GM12873 (cell line): Measurements from ENCODE around the gene WNT8B.

Experiments
- CTCF ChIP-seq: IDR thresholded peaks from 2 replicates; pipeline ENCODE4 v1.5.1; 2012; ENCODE audit warnings: low read depth, mild to moderate bottlenecking, moderate library complexity, low read length, control low read depth; ENCODE audit not compliant: insufficient read depth; ENCODE audit errors: missing control alignments

The WNT8B gene

GRCh38 chr10:100462709-100463108, at the start of gene WNT8B:
WNT8B (plus strand) TSS chr10:100463009; CDS start chr10:100463169, 160 bp downstream.
- TF ChIP-seq CTCF = no peak

- TF ChIP-seq CTCF = no peak
Observed at GRCh38 chr10:100413173-100413572, 49.6 kb upstream of the WNT8B start.

- TF ChIP-seq CTCF = no peak
Observed at GRCh38 chr10:100419911-100420449, 42.8 kb upstream of the WNT8B start.

GRCh38 chr10:100427374-100427773, 35.4 kb upstream of the WNT8B start:
- no peak for TF ChIP-seq CTCF

- TF ChIP-seq CTCF = peak; percentile 97
Observed at GRCh38 chr10:100433253-100434240, 29.3 kb upstream of the WNT8B start.

- no peak for TF ChIP-seq CTCF
Observed at GRCh38 chr10:100436255-100436654, 26.6 kb upstream of the WNT8B start.

GRCh38 chr10:100438674-100439315, 24.0 kb upstream of the WNT8B start:
- no peak for TF ChIP-seq CTCF
